H1 (cell line): ENCODE data around the gene HBA2.

Experiments used
- ATF2 ChIP-seq: IDR thresholded peaks from 2 replicates; pipeline ENCODE4 v1.6.1; 2012; ENCODE audit warnings: low read length, inconsistent platforms
- CHD2 ChIP-seq: IDR thresholded peaks from 2 replicates; pipeline ENCODE4 v1.6.1; 2012; ENCODE audit warnings: low read length, improper control_type of control experiment
- CTCF ChIP-seq, 3 experiments: IDR thresholded peaks; 1 replicate in 2 of 3; 2 replicates in 1 of 3; pipeline versions ENCODE4 v1.5.1 to v1.6.1; 2011; ENCODE audit warnings: low read length in 3 of 3, mild to moderate bottlenecking in 3 of 3, inconsistent platforms in 2 of 3, low read depth in 1 of 3, moderate library complexity in 1 of 3; ENCODE audit not compliant: insufficient read depth in 1 of 3; ENCODE audit errors: control extremely low read depth in 1 of 3
- EZH2 ChIP-seq: fragments of 200-600 bp; sonication (generic); IDR thresholded peaks from 2 replicates; pipeline ENCODE4 v1.7.1; 2012; ENCODE audit warnings: low read depth, mild to moderate bottlenecking, moderate library complexity, low read length, inconsistent platforms; ENCODE audit not compliant: severe bottlenecking
- GABPA ChIP-seq: IDR thresholded peaks from 2 replicates; pipeline ENCODE4 v1.6.1; 2011; ENCODE audit warnings: mild to moderate bottlenecking, low read length, moderate library complexity, borderline replicate concordance; ENCODE audit not compliant: insufficient read depth
- HDAC2 ChIP-seq, 2 experiments: fragments of 300-600 bp in 1 of 2; sonication (generic) in 1 of 2; IDR thresholded peaks; 2 replicates each; pipeline ENCODE4 v1.6.1; 2011 to 2012; ENCODE audit warnings: low read depth in 2 of 2, low read length in 2 of 2, mild to moderate bottlenecking in 2 of 2, moderate library complexity in 2 of 2, borderline replicate concordance in 1 of 2, inconsistent platforms in 1 of 2
- JUND ChIP-seq: IDR thresholded peaks from 2 replicates; pipeline ENCODE4 v1.6.1; 2011; ENCODE audit warnings: mild to moderate bottlenecking, improper control_type of control experiment, low read length
- MAFK ChIP-seq: IDR thresholded peaks from 2 replicates; pipeline ENCODE4 v1.6.1; 2012; ENCODE audit warnings: low read depth, mild to moderate bottlenecking, improper control_type of control experiment, low read length
- POLR2AphosphoS5 ChIP-seq: IDR thresholded peaks from 2 replicates; pipeline ENCODE4 v1.6.1; 2011; ENCODE audit warnings: low read depth, low read length
- SP4 ChIP-seq: IDR thresholded peaks from 2 replicates; pipeline ENCODE4 v1.6.1; 2012; ENCODE audit warnings: low read length, inconsistent platforms

- TF ChIP-seq CTCF (IDR thresholded peaks at IDR 0.05; ENCODE audit: control extremely low read depth in 1 of 3, insufficient read depth in 1 of 3, low read depth in 1 of 3, low read length in 3 of 3) (no peak), POLR2AphosphoS5 (no peak), SP4 (no peak), JUND (no peak), GABPA (no peak), EZH2 (no peak), ATF2 (no peak), CHD2 (no peak), MAFK (no peak), HDAC2 (IDR thresholded peaks at IDR 0.05; ENCODE audit: borderline replicate concordance in 1 of 2, low read depth in 2 of 2, low read length in 2 of 2) (no peak)
These were observed 23.5 kb upstream of the HBA2 start for GRCh38 chr16:149024-149660.
